Measurements from ENCODE around the gene CERS3. TPM values are rescaled to one million over a fixed set of nuclear protein-coding genes. Genes with fewer than 3 reads are reported as not detected.
A peak's percentile ranks its signal among the peaks of the same experiment; 100 is the strongest.
"Not testable (repeated sequence)": the region's sequence is repeated elsewhere in the genome, so short reads cannot be mapped to it uniquely, and the experiment has no call there.

Gene CERS3
- polyA plus RNA-seq, 4 donors = 0.06 to 0.38 (median 0.09) TPM; not detected in 1

DNA sequence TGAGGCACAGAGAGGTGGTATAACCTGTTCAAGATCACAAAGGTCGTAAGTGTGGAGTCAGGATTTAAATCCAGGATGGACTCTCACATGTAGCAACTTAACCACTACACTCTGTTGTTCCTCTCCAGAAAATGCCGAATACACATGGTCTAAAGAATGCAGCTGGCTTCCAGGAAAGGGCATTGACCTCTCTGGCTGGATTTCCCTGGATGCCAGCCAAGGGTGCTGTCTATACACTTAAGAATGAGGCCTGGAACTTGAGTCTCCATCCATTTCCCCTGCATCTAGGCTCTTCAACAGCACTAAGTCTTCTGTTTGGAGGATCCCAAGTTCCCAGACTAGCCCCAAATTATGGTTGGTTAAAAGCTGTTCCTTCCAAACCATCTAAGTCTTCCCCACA, 60.5 kb downstream of the CERS3 start:
- DNase-seq (ENCODE audit: low read depth in 4 of 4, low spot score in 2 of 4) = no peak

GRCh38 chr15:100466073-100466472, 62.7 kb downstream of the CERS3 start:
- no peak for DNase-seq (ENCODE audit: low read depth in 4 of 4, low spot score in 2 of 4)

- no peak for DNase-seq (ENCODE audit: low read depth in 4 of 4, low spot score in 2 of 4)
Observed at GRCh38 chr15:100464888-100465287, 63.9 kb downstream of the CERS3 start.

- no peak for DNase-seq (ENCODE audit: low read depth in 4 of 4, low spot score in 2 of 4)
Observed at GRCh38 chr15:100464256-100464655, 64.5 kb downstream of the CERS3 start.

DNA sequence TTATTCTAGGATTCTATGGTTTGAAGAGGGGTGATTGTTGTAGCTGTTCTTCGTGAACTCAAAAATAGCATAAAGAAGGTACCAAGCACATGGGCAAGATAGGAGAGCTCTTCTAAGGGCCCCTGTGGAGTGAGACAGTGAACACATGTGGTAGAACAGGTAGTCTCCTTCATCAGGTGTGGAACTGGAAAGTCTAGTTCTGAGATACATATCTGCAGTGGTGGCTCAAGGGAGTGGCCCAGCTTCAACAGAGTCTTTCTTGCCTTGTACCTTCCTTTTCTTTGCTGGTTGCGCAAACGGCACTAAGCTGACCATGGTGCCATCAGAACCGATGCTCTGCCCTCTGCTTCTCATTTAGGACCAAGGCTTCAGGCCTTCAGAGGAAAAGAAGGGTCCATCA, 65.2 kb downstream of the CERS3 start:
- no peak for DNase-seq (ENCODE audit: low read depth in 4 of 4, low spot score in 2 of 4)

DNA sequence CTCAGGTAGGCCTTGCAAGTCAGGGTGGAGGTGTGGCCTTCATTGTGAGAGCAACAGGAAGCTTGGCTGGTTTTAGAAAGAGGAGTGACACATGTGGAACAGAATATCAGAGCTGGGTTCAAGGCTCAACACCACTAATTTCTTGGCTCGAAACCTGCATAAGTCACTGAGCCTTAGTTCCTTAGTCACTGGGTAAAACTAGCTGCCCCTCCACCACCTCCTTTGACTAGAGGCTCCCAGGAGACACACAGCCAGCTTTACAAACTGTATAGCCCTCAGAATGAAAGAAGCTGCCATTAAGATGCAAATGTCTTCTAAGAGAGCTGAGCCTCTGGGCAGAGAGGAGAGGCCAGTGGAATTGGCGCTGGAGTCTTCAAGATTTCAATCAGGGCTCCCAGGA, 67.7 kb downstream of the CERS3 start:
- DNase-seq (ENCODE audit: low read depth in 4 of 4, low spot score in 2 of 4) = no peak

DNA sequence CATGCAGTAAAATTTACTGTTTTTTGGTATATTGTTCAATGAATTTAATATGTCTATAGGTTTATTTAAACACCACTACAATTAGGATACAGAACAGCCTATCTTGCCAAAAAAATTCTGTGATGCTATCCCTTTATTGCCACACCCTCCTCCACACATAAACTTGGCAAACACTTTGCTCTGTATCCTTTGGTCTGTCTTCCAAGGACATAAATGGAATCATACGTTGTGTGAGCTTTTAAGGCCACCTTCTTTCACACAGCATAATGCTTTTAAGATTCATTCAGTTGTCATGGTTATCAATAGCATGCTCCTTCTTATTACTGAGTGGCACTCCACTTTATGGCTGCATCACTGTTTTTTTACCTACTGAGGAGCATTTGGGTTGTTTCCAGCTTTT, 71.5 kb downstream of the CERS3 start:
- DNase-seq (ENCODE audit: low read depth in 4 of 4, low spot score in 2 of 4) = no peak

DNA sequence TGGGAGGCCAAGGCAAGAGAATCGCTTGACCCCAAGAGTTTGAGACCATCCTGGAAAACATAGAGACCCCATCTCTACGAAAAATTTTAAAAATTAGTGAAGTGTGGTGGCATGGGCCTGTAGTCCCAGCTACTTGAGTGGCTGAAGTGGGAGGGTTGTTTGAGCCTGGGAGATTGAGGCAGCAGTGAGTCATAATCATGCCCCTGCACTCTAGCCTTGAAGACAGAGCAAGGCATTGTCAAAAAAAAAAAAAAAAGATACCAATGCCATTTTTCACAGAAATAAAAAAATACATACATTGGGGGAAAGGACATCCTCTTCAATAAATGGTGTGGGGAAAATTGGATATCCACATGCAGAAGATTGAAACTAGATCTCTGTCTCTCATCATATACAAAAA, 74.6 kb downstream of the CERS3 start:
- no peak for DNase-seq (ENCODE audit: low read depth in 4 of 4, low spot score in 2 of 4)

GRCh38 chr15:100448481-100448880, 80.3 kb downstream of the CERS3 start:
- no peak for DNase-seq (ENCODE audit: low read depth in 4 of 4, low spot score in 2 of 4)

DNA sequence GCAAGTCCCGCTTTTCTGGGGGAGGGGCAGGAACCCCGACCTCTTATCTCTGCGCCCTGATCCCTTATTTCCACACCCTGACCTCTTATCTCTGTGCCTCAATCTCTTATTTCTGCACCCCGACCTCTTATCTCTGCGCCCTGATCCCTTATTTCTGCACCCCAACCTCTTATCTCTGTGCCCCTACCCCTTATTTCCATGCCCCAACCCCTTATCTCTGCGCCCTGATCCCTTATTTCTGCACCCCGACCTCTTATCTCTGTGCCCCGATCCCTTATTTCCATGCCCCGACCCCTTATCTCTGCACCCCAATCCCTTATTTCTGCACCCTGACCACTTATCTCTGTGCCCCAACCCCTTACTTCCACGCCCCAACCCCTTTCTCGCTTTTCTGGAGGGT, 87.7 kb downstream of the CERS3 start:
- not testable (repeated sequence) for DNase-seq (ENCODE audit: low read depth in 4 of 4, low spot score in 2 of 4)

DNA sequence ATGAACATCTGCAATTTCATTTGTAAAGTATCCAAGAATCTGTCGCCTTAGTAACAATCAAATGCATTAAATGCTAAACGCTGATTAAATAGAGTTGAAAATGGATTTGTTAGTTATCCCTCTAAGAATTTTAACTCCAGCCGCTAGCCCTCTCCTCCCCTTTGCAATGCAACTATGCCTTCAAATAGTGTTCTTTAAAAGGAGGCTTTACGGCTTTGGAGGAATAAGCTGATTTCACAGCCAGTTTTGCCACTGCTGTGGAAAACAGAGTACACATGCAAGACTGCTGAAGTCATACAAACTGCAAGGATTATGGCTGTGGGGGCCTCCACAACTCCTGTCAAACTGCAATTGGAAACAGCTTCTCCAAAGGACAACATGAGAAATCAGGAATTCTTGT, 89.2 kb downstream of the CERS3 start:
- DNase-seq (ENCODE audit: low read depth in 4 of 4, low spot score in 2 of 4) = no peak

DNA sequence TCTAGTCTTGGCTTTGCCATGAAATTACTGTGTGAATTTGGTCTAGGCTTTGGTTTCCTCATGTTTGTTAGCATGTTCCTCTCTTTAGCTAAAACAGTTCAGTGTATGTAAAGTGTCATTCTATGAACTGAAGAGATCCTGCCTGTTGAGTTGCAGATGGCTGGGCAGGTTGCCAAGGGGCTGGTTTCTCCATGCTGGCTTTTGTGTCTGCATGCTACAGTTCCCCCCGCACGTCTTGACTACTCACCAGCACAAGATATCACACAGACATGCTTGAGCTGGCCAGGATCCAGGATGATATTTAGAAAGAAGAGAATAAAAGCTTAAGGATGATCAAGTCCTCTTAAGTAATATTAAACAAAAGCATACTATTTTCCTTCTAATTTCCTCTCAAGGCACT, 90.2 kb downstream of the CERS3 start:
- DNase-seq (ENCODE audit: low read depth in 4 of 4, low spot score in 2 of 4) = peak in 3 of 4 donors; percentile 39 to 59 (median 45)

DNA sequence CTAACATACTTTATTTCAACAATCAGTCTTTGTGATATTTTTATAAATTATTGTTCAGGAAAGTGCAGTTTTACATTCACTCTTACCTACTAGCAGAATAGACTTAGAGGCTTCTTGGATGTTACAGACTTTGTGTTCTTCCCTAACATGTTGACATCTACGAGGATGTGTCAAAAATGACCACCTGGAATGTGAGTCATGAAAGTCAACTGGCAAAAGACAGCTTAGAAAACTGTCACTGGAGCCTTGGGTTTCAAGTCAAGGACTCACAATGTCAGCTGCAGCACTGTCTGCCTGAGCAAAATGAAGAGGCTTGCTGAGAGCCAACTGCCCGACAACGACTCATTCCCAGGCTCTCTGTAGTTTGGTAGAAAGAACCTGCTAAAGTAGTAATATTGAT, 91.5 kb downstream of the CERS3 start:
- DNase-seq (ENCODE audit: low read depth in 4 of 4, low spot score in 2 of 4) = no peak

- DNase-seq (ENCODE audit: low read depth in 4 of 4, low spot score in 2 of 4) = no peak
Observed at GRCh38 chr15:100434561-100434960, 94.2 kb downstream of the CERS3 start.

DNA sequence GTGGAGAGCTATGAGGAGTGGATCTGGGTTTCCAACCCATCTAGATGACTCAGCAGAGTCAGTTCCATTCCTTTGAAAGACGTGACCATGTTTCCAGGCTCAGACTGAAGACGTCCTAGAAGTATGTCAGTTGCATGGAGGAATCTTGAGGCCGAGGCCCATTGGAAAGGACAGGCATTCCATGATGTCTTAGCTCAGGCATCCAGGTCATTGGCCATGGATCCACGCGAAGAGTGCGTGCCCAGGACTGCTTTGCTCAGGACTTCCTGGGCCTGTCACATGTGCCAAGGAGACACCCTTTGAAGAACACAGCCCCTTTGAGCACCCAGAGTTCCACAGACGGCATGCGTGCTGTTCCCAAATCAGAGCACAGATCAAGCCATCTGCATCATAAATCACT, 94.7 kb downstream of the CERS3 start:
- no peak for DNase-seq (ENCODE audit: low read depth in 4 of 4, low spot score in 2 of 4)

GRCh38 chr15:100433304-100433703, 95.4 kb downstream of the CERS3 start:
- no peak for DNase-seq (ENCODE audit: low read depth in 4 of 4, low spot score in 2 of 4)

GRCh38 chr15:100430411-100430810, 98.3 kb downstream of the CERS3 start:
- peak in 1 of 4 donors; percentile 2 for DNase-seq (ENCODE audit: low read depth in 4 of 4, low spot score in 2 of 4)

DNA sequence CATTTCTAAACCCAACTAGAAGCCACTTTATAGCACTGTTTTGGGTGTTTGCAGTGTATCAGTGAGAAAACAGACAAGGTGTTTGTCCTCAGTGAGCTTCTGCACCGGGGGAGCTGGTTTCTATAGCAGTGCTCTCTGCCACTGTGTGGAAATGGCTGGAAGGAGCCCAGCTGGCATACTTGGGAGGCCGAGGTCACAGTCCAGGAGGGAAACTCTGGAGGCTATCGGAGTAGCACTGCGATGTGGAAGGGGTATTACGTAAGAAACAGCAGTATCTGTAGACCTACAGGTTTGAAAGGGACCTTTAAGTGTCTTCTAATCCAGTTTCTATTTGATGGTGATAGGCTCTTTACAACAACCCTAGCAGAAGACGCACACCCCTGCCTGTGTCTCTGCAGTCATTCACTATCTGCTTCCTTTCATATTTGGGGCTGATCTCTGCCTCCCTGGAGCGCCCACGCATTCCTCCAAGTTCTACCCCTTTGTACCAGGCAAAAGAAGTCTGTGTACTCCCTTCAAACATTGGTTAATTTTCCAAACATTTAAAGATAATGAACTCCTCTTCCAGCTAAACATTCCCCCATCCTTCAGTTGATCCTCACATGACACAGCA, 99.5 kb downstream of the CERS3 start:
- DNase-seq (ENCODE audit: low read depth in 4 of 4, low spot score in 2 of 4) = no peak

GRCh38 chr15:100426937-100427336, 101.8 kb downstream of the CERS3 start:
- DNase-seq (ENCODE audit: low read depth in 4 of 4, low spot score in 2 of 4) = no peak

DNA sequence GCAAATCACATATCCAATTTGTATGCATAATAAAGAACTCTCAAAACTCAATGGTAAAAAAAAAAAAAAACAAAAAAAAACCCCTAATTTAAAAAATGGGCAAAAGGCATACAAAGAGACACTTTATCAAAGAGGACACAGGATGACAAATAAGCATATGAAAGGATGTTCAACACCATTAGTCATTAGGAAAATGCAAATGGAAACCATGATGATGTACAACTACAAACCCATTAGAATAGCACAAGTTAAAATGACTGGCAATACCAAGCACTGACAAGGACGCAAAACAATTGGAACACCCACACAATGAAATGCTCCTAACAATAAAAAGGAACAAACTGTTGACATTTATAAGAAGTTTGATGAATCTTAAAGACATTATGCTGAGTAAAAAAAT, 123.6 kb downstream of the CERS3 start:
- no peak for DNase-seq (ENCODE audit: low read depth in 4 of 4, low spot score in 2 of 4)

- no peak for DNase-seq (ENCODE audit: low read depth in 4 of 4, low spot score in 2 of 4)
Observed at GRCh38 chr15:100400996-100401395, 127.8 kb downstream of the CERS3 start.

DNA sequence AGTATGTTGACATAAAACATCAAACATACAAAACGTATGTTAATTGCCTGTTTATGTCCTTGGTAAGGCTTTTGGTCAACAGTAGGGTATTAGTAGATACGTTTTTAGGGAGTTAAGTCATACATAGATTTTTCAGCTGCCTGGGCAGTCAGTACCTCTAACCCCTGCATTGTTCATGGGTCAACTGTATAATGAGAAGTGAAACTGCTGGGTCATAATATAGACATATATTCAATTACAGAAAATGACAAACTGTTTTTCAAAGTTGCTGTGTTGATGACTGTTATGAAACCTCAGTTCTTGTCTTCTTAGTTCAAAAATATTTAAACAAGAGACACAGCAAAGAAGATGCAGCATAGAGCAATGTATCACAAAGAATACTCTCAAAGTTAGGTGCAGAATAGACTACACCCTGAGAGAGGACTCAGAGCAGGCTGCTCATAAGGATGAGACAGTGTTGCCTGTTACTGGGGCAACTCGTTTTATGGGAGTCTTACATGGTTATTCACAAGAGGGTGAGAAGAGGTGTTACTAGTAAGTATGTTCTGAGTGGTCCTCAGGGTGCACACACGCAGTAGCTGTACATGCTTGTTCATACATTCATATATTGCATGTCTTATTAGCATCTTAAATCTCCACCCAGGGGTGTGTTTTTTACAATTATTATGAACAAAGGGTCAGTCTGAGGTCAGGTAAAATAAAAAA, 133.9 kb downstream of the CERS3 start:
- no peak for DNase-seq (ENCODE audit: low read depth in 4 of 4, low spot score in 2 of 4)

- DNase-seq (ENCODE audit: low read depth in 4 of 4, low spot score in 2 of 4) = no peak
Observed at GRCh38 chr15:100393008-100393407, 135.7 kb downstream of the CERS3 start.
